C4-2B (cell line): Measurements from ENCODE around the gene P2RY1.

ENCODE experiments used
- CTCF ChIP-seq: fragments of 450-650 bp; conservative IDR thresholded peaks from 2 replicates; pipeline ENCODE4 v1.5.1; 2017; ENCODE audit warnings: mild to moderate bottlenecking
- ZFX ChIP-seq: fragments of 450-650 bp; IDR thresholded peaks from 2 replicates; pipeline ENCODE4 v1.6.1; 2017

GRCh38 chr3:152828075-152828840 is 6.7 kb upstream of the P2RY1 start:
- TF ChIP-seq CTCF (no peak), ZFX (no peak)
